Activated naive CD8-positive, alpha-beta T cell (primary cell): Measurements from ENCODE around the gene PLXNA4.

ENCODE experiments used
- H3K27ac Mint-ChIP-seq: one replicate; pipeline ENCODE4 v1.8.0; 2021; ENCODE audit warnings: mixed read lengths
- H3K27me3 Mint-ChIP-seq: one replicate; pipeline ENCODE4 v1.8.0; 2021; ENCODE audit warnings: mixed read lengths
- H3K36me3 Mint-ChIP-seq: one replicate; pipeline ENCODE4 v1.8.0; 2021; ENCODE audit warnings: mixed read lengths
- H3K4me1 Mint-ChIP-seq: one replicate; pipeline ENCODE4 v1.8.0; 2021; ENCODE audit warnings: low read depth, mixed read lengths
- H3K4me3 Mint-ChIP-seq: one replicate; pipeline ENCODE4 v1.8.0; 2021; ENCODE audit warnings: mild to moderate bottlenecking, mixed read lengths
- H3K9me3 Mint-ChIP-seq: one replicate; pipeline ENCODE4 v1.8.0; 2021; ENCODE audit warnings: low read depth, mixed read lengths

The PLXNA4 gene

GRCh38 chr7:132377703-132378584 lies 198.3 kb downstream of the PLXNA4 start:
- H3K4me1 Mint-ChIP-seq = no peaks in the 10 kb centered on the region
- H3K4me3 Mint-ChIP-seq = no peak overlapping the region
- H3K27ac Mint-ChIP-seq = no peak overlapping the region
- no peaks in the 10 kb centered on the region for H3K36me3 Mint-ChIP-seq
- peaks cover 1% of the 10 kb centered on the region for H3K27me3 Mint-ChIP-seq
- no peaks in the 10 kb centered on the region for H3K9me3 Mint-ChIP-seq

GRCh38 chr7:132377015-132377414 lies 199.3 kb downstream of the PLXNA4 start:
- Mint-ChIP-seq H3K9me3 (no peaks in the 10 kb centered on the region), H3K4me3 (no peak overlapping the region), H3K36me3 (no peaks in the 10 kb centered on the region), H3K4me1 (no peaks in the 10 kb centered on the region), H3K27ac (no peak overlapping the region), H3K27me3 (peaks cover 1% of the 10 kb centered on the region)

- Mint-ChIP-seq H3K9me3 (no peaks in the 10 kb centered on the region), H3K4me3 (no peak overlapping the region), H3K4me1 (no peaks in the 10 kb centered on the region), H3K27me3 (peaks cover 1% of the 10 kb centered on the region), H3K36me3 (no peaks in the 10 kb centered on the region), H3K27ac (no peak overlapping the region)
Measured at GRCh38 chr7:132376361-132377013, 199.8 kb downstream of the PLXNA4 start.

DNA sequence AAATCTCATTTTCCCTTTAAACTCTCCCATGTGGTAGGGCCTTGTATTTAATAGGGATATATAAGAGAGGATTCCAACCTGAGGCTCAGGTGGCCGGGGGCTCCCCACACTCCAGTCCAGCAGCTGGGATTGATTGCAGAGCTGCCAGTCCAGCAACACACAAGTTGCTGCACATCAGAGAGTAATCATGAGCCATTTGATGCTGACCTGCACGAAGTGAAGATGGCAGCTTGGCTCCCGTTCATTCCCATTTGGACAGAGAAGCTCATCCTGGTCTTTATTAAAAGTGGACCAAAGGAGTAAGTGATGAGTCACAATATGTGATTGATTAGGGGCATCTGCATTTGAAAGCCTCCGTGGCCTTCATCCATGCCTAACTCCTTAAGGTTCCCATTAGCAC lies 202.4 kb downstream of the PLXNA4 start:
- H3K4me1 Mint-ChIP-seq = no peaks in the 10 kb centered on the region
- H3K27ac Mint-ChIP-seq = no peak overlapping the region
- no peak overlapping the region for H3K4me3 Mint-ChIP-seq
- H3K27me3 Mint-ChIP-seq = no peaks in the 10 kb centered on the region
- no peaks in the 10 kb centered on the region for H3K36me3 Mint-ChIP-seq
- no peaks in the 10 kb centered on the region for H3K9me3 Mint-ChIP-seq

GRCh38 chr7:132373041-132373440 lies 203.2 kb downstream of the PLXNA4 start:
- H3K4me1 Mint-ChIP-seq = no peaks in the 10 kb centered on the region
- H3K36me3 Mint-ChIP-seq = no peaks in the 10 kb centered on the region
- no peak overlapping the region for H3K4me3 Mint-ChIP-seq
- no peak overlapping the region for H3K27ac Mint-ChIP-seq
- H3K9me3 Mint-ChIP-seq = no peaks in the 10 kb centered on the region
- H3K27me3 Mint-ChIP-seq = no peaks in the 10 kb centered on the region

DNA sequence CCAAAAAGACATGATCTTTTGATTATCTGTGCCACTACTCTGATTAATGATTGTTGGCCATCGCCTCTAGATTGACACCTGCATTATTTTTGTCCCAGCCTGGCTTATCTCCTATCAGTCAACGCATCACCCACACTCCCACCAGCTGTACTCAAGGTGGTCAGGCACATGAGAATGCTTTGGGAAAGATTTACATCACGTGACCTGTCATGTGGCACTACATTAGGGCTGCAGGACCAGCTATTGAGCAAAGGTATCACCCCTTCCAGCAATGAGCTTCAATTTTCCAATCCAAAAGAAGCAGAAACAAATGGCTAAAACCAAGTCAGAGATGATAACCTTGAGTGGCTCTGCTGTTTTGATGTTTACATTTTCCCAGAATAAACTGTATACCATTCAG lies 204.3 kb downstream of the PLXNA4 start:
- H3K4me1 Mint-ChIP-seq = no peaks in the 10 kb centered on the region
- H3K27me3 Mint-ChIP-seq = no peaks in the 10 kb centered on the region
- no peak overlapping the region for H3K27ac Mint-ChIP-seq
- no peaks in the 10 kb centered on the region for H3K9me3 Mint-ChIP-seq
- no peak overlapping the region for H3K4me3 Mint-ChIP-seq
- H3K36me3 Mint-ChIP-seq = no peaks in the 10 kb centered on the region

DNA sequence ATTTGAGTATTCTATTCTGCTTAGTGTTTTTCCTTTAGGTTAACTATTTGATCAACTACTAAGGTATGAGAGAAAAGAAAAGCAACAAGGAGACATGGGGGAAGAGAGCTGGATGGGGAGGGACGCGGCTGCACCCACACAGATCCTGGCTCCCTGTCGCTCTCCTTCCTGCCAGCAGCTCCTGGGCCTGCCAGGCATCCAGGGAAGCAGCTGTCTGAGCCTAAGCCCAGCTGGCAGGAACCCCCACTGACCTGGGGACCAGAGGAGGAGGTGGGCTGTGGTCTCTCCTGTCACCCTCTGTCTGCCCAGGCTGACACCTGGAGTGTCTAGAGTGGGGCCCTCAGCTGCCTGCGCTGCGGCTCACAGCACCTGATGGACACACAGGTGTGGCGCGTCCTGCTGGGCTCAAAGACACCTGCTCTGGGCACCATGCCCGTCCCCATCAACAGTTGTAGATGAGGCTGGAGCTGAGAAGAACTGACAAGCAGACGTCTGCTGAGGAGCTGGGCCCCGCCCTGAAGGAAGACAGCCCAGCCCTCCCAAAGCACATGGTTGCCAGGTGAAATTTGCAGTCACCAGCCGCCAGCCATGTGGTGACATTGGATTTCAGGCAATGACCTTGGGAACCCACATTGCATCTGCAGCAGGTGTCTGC lies 207.9 kb downstream of the PLXNA4 start:
- no peak overlapping the region for H3K27ac Mint-ChIP-seq
- H3K36me3 Mint-ChIP-seq = no peaks in the 10 kb centered on the region
- H3K9me3 Mint-ChIP-seq = no peaks in the 10 kb centered on the region
- H3K4me1 Mint-ChIP-seq = no peaks in the 10 kb centered on the region
- H3K27me3 Mint-ChIP-seq = no peaks in the 10 kb centered on the region
- no peak overlapping the region for H3K4me3 Mint-ChIP-seq

- no peak overlapping the region for H3K4me3 Mint-ChIP-seq
- no peaks in the 10 kb centered on the region for H3K9me3 Mint-ChIP-seq
- no peaks in the 10 kb centered on the region for H3K36me3 Mint-ChIP-seq
- H3K27me3 Mint-ChIP-seq = no peaks in the 10 kb centered on the region
- no peak overlapping the region for H3K27ac Mint-ChIP-seq
- H3K4me1 Mint-ChIP-seq = no peaks in the 10 kb centered on the region
Measured at GRCh38 chr7:132367795-132368194, 208.5 kb downstream of the PLXNA4 start.

DNA sequence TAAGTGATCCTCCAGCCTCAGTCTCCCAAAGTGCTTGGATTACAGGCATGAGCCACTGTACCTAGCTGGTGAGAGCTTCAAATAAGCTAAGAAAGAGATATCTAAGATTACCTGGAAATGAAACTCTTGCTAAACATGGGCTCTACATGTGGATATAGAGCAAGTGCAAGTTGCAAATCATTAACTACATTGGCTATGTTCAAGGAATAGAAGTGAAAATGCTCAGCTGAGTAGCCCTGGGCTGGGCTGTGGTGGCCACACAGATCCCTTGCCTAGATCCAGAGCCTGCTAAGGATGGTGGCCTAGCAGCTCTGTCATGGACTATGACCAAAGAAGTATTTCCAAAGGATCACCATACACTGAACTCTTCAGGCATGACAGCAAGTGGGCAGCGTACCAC lies 209.3 kb downstream of the PLXNA4 start:
- no peak overlapping the region for H3K4me3 Mint-ChIP-seq
- H3K9me3 Mint-ChIP-seq = no peaks in the 10 kb centered on the region
- no peaks in the 10 kb centered on the region for H3K36me3 Mint-ChIP-seq
- H3K27ac Mint-ChIP-seq = no peak overlapping the region
- H3K4me1 Mint-ChIP-seq = no peaks in the 10 kb centered on the region
- H3K27me3 Mint-ChIP-seq = no peaks in the 10 kb centered on the region

DNA sequence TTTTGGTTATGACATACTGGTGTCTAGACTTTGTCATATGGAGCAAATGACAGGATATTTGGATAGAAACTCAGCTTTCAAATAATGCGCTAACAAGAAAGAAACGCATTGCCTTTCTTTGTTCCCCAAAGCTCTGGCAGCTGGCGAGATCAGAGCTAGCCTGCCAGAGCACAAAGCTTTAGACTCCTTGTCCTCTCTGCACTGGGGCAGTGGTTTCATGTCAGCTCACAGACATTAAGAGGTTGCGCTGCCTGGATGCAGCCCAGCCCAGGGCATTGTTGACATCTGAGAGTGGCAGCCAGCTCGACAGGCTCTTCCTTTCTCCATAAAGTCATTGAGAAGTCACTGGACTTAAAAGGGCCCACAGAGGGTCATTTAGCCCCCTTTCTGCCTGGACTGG lies 212.0 kb downstream of the PLXNA4 start:
- Mint-ChIP-seq H3K4me3 (no peak overlapping the region), H3K27me3 (no peaks in the 10 kb centered on the region), H3K4me1 (no peaks in the 10 kb centered on the region), H3K36me3 (no peaks in the 10 kb centered on the region), H3K9me3 (no peaks in the 10 kb centered on the region), H3K27ac (no peak overlapping the region)

DNA sequence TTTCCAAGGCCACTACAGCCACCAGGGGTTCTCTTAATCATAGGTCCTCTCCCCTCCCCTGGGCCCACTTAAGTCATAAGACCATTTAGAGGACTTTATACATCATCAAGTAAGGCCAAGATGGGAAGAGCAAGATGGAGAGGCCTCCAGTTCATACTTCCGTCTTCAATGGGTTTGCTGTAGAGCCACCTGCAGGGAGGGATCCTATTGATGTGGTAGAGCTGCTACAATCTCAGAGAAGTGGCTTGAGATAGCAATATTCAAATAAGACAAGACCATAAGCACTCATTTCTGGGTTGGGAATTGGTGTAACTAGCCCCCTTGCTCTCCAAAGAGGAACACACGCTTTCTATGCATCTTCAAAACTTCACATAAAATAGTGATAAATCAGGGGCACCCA lies 214.2 kb downstream of the PLXNA4 start:
- Mint-ChIP-seq H3K36me3 (no peaks in the 10 kb centered on the region), H3K4me3 (no peak overlapping the region), H3K4me1 (no peaks in the 10 kb centered on the region), H3K27ac (no peak overlapping the region), H3K27me3 (no peaks in the 10 kb centered on the region), H3K9me3 (no peaks in the 10 kb centered on the region)

DNA sequence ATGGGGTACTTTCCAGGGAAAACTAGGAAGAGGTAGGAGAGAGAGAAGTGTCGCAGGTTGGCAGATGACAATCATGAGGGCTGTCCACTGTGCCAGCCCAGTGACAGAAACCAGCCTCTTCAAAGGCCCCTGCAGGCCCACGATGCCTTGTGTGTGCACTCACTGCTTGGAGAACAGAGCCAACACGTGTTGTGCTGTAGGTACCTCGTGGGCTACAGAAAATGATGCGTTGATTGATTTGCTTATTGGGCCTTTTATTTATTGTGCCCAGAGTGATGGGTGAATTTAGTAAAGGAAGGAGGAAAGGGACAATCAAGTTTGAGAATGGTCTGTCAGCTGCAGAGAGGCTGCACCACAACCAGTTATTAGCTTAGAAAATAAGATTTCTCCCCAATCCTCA lies 215.1 kb downstream of the PLXNA4 start:
- no peaks in the 10 kb centered on the region for H3K36me3 Mint-ChIP-seq
- H3K9me3 Mint-ChIP-seq = no peaks in the 10 kb centered on the region
- no peak overlapping the region for H3K27ac Mint-ChIP-seq
- H3K27me3 Mint-ChIP-seq = no peaks in the 10 kb centered on the region
- H3K4me3 Mint-ChIP-seq = no peak overlapping the region
- no peaks in the 10 kb centered on the region for H3K4me1 Mint-ChIP-seq

DNA sequence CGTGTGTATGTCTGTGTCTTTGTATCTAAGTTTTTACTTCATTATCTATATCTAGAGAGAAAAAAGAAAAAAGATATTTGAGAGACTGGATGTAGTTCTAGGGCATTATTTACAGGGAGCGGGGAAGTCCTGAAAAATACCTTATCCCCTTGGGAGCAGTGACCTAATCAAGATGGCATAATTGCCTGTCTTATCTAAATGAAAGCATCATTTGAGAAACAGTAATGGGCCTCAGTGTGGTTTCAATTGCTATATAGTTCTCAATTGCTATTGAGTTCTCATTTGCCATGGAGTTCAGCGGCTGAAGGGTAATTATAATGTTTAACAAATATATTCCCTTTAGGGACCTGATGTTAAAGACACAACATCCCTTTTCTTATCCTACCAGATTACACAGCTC lies 216.5 kb downstream of the PLXNA4 start:
- Mint-ChIP-seq H3K36me3 (no peaks in the 10 kb centered on the region), H3K9me3 (no peaks in the 10 kb centered on the region), H3K4me3 (no peak overlapping the region), H3K4me1 (no peaks in the 10 kb centered on the region), H3K27ac (no peak overlapping the region), H3K27me3 (no peaks in the 10 kb centered on the region)

DNA sequence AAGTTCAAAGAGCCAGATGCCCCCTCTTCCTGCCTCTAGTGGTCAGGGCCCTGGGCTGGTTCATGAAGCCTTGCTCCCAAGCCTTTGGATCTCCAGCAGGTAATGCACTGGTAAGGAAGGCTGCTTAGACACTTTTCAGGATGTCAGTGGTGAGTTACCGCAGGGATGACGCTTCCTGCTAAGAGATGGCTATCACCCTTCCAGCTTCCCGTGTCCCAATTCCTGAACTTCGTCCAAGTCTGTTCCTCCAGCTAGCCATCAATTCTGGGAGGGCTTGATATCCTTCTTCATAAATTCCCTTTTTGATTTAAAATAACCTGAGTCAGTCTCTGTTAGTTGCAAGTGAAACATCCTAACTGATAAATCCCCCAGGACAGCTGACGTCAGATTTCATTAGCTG lies 221.2 kb downstream of the PLXNA4 start:
- Mint-ChIP-seq H3K9me3 (no peaks in the 10 kb centered on the region), H3K36me3 (no peaks in the 10 kb centered on the region), H3K27me3 (peaks cover 3% of the 10 kb centered on the region), H3K4me3 (no peak overlapping the region), H3K27ac (no peak overlapping the region), H3K4me1 (no peaks in the 10 kb centered on the region)

- Mint-ChIP-seq H3K9me3 (no peaks in the 10 kb centered on the region), H3K27ac (no peak overlapping the region), H3K4me3 (no peak overlapping the region), H3K4me1 (no peaks in the 10 kb centered on the region), H3K36me3 (no peaks in the 10 kb centered on the region), H3K27me3 (peaks cover 3% of the 10 kb centered on the region)
Measured at GRCh38 chr7:132354527-132354926, 221.7 kb downstream of the PLXNA4 start.
